HG03045 (cell line): ENCODE data around the gene PLSCR3.
"Not testable (repeated sequence)": the region's sequence is repeated elsewhere in the genome, so short reads cannot be mapped to it uniquely, and the experiment has no call there.

Experiments
- ATAC-seq: cut with Tn5 transposase; IDR thresholded peaks from one replicate; pipeline ENCODE4 v1.9.1; 2021; ENCODE audit warnings: mild to moderate bottlenecking, moderate library complexity; ENCODE audit not compliant: unreplicated experiment

PLSCR3 gene

GRCh38 chr17:7382901-7383300 lies 11.4 kb downstream of the PLSCR3 start:
- no peak for ATAC-seq

- ATAC-seq = no peak
These were observed 13.3 kb downstream of the PLSCR3 start, which contains the start of gene TNK1 for GRCh38 chr17:7380855-7381683. Gene TNK1, plus strand, starts transcription at chr17:7381089. Its CDS starts 1,838 bp downstream, at chr17:7382927.

- no peak for ATAC-seq
These were observed 14.0 kb downstream of the PLSCR3 start for GRCh38 chr17:7380321-7380720.

GRCh38 chr17:7379134-7379533 lies 15.2 kb downstream of the PLSCR3 start:
- ATAC-seq = no peak

GRCh38 chr17:7374353-7374752 lies 20.0 kb downstream of the PLSCR3 start:
- no peak for ATAC-seq

- ATAC-seq = no peak
These were observed 23.5 kb downstream of the PLSCR3 start for GRCh38 chr17:7370853-7371252.

GRCh38 chr17:7369825-7370224 lies 24.5 kb downstream of the PLSCR3 start:
- ATAC-seq = no peak

GRCh38 chr17:7368599-7368994 lies 25.7 kb downstream of the PLSCR3 start:
- ATAC-seq = not testable (repeated sequence)

- ATAC-seq = no peak
These were observed 26.3 kb downstream of the PLSCR3 start for GRCh38 chr17:7367918-7368598.

- ATAC-seq = no peak
These were observed 27.2 kb downstream of the PLSCR3 start for GRCh38 chr17:7367083-7367482.

- not testable (repeated sequence) for ATAC-seq
These were observed 28.4 kb downstream of the PLSCR3 start for GRCh38 chr17:7365963-7366362.

GRCh38 chr17:7363311-7363710 lies 31.0 kb downstream of the PLSCR3 start:
- ATAC-seq = no peak

GRCh38 chr17:7361906-7362305 lies 32.4 kb downstream of the PLSCR3 start:
- no peak for ATAC-seq

GRCh38 chr17:7357381-7357780 lies 36.9 kb downstream of the PLSCR3 start:
- ATAC-seq = no peak

- ATAC-seq = no peak
These were observed 37.6 kb downstream of the PLSCR3 start for GRCh38 chr17:7356756-7357155.

GRCh38 chr17:7356072-7356549 lies 38.2 kb downstream of the PLSCR3 start:
- ATAC-seq = no peak

GRCh38 chr17:7355573-7355972 lies 38.8 kb downstream of the PLSCR3 start:
- ATAC-seq = no peak

GRCh38 chr17:7355053-7355452 lies 39.3 kb downstream of the PLSCR3 start, which contains the start of gene TMEM95:
Gene TMEM95, plus strand, starts transcription at chr17:7355156. Its CDS starts 49 bp downstream, at chr17:7355205.
- no peak for ATAC-seq

- ATAC-seq = no peak
These were observed 40.0 kb downstream of the PLSCR3 start for GRCh38 chr17:7354262-7354843.

GRCh38 chr17:7352910-7353635 lies 41.3 kb downstream of the PLSCR3 start:
- no peak for ATAC-seq

- no peak for ATAC-seq
These were observed 41.8 kb downstream of the PLSCR3 start for GRCh38 chr17:7352503-7352889.
